Panc1 (cell line): ENCODE results near the gene DGKD. TPM values are rescaled to one million over a fixed set of nuclear protein-coding genes. Genes with fewer than 3 reads are reported as not detected.

Experiments
- ATAC-seq: fragments of 200-7000 bp; cut with Tn5 transposase; 2 replicates; pipeline ENCODE4 v1.9.1; 2020; ENCODE audit warnings: mild to moderate bottlenecking, moderate library complexity
- BruUV-seq: library from RNA; stranded (reverse); fragments of 400-500 nt; replicated peaks from 2 replicates; lab custom pipeline; 2021; lab: Mats Ljungman, UMichigan
- CTCF ChIA-PET: fragments of 300-600 bp; sonication (Branson Sonifier 250); formaldehyde crosslinking; loops from one replicate; lab custom pipeline; 2022; ENCODE audit warnings: antibody characterized with exemption; lab: Charles Lee
- POLR2A ChIA-PET: fragments of 300-600 bp; sonication (Branson Sonifier 250); formaldehyde crosslinking; loops from one replicate; lab custom pipeline; 2022; ENCODE audit warnings: antibody characterized with exemption; lab: Charles Lee
- DNase-seq: peaks from one replicate; pipeline ENCODE4 v3.0.0-alpha.2; 2010; ENCODE audit warnings: low read depth, low spot score
- H3K27ac ChIP-seq: 2 replicates; pipeline ENCODE4 v1.5.1; 2011; ENCODE audit warnings: mild to moderate bottlenecking, low read length, inconsistent platforms
- H3K27me3 ChIP-seq: fragments of 200-500 bp; sonication (Bioruptor generic); 2 replicates; pipeline ENCODE4 v1.6.0; 2014; ENCODE audit warnings: low read length, inconsistent platforms; ENCODE audit not compliant: control insufficient read depth, insufficient read depth
- H3K36me3 ChIP-seq: fragments of 200-500 bp; sonication (Bioruptor generic); 2 replicates; pipeline ENCODE4 v1.5.1; 2014; ENCODE audit warnings: inconsistent platforms, mild to moderate bottlenecking, low read length, moderate library complexity; ENCODE audit not compliant: control insufficient read depth, insufficient read depth
- H3K4me1 ChIP-seq: 2 replicates; pipeline ENCODE4 v1.5.1; 2011; ENCODE audit warnings: inconsistent platforms, mild to moderate bottlenecking, low read length, moderate library complexity; ENCODE audit not compliant: control insufficient read depth, insufficient read depth
- H3K4me3 ChIP-seq, 2 experiments: 2 replicates each; pipeline ENCODE4 v1.5.1; 2011 to 2012; ENCODE audit warnings: low read depth in 2 of 2, low read length in 2 of 2, mild to moderate bottlenecking in 2 of 2, inconsistent platforms in 1 of 2, moderate library complexity in 1 of 2
- H3K9me3 ChIP-seq: fragments of 200-500 bp; sonication (Bioruptor generic); 2 replicates; pipeline ENCODE4 v1.5.1; 2014; ENCODE audit warnings: low read depth, mild to moderate bottlenecking, inconsistent platforms, low read length, moderate library complexity; ENCODE audit not compliant: control insufficient read depth, insufficient read depth
- CTCF ChIP-seq: fragments of 450-650 bp; IDR thresholded peaks from 2 replicates; pipeline ENCODE4 v1.5.1; 2017; ENCODE audit warnings: mild to moderate bottlenecking
- POLR2AphosphoS5 ChIP-seq: IDR thresholded peaks from 2 replicates; pipeline ENCODE4 v1.6.1; 2012; ENCODE audit warnings: mild to moderate bottlenecking, low read depth, low read length, moderate library complexity
- REST ChIP-seq, 2 experiments: IDR thresholded peaks; 2 replicates each; pipeline ENCODE4 v1.6.1; 2011 to 2012; ENCODE audit warnings: low read depth in 2 of 2, control low read depth in 1 of 2, low read length in 1 of 2, mild to moderate bottlenecking in 1 of 2, moderate library complexity in 1 of 2; ENCODE audit not compliant: insufficient read depth in 1 of 2
- SIN3A ChIP-seq: IDR thresholded peaks from 2 replicates; pipeline ENCODE4 v1.6.1; 2012; ENCODE audit warnings: low read depth, mild to moderate bottlenecking, low read length, moderate library complexity, borderline replicate concordance; ENCODE audit not compliant: insufficient read depth
- TCF7L2 ChIP-seq: IDR thresholded peaks from 2 replicates; pipeline ENCODE4 v1.6.1; 2011; ENCODE audit warnings: mild to moderate bottlenecking, low read depth, low read length, inconsistent platforms
- in situ Hi-C: cut with HindIII; loops from 2 replicates; pipeline ENCODE4 v1.10.0; 2016; ENCODE audit warnings: low sequenced_read_pairs, low pct_unique_long_range_greater_than_20kb
- intact Hi-C: fragments of 100-400 bp; cut with micrococcal nuclease; formaldehyde crosslinking; loops from one replicate; pipeline ENCODE4 v1.10.0; 2022; ENCODE audit not compliant: unreplicated experiment
- total RNA-seq: library from RNA; stranded (reverse); gene quantifications from one replicate; pipeline ENCODE4 v1.2.1, GENCODE V29; 2021; ENCODE audit not compliant: unreplicated experiment

Gene DGKD
- total RNA-seq, 1 experiment from 2014 or later: 89.0 TPM

- POLR2A ChIA-PET: no interaction called here
- H3K4me1 ChIP-seq: no peaks in the 10 kb centered on the region
- peaks cover 7% of the 10 kb centered on the region for H3K36me3 ChIP-seq
- no peak for TF ChIP-seq TCF7L2
- no peak for TF ChIP-seq CTCF
- no peak for TF ChIP-seq REST (IDR thresholded peaks at IDR 0.05; ENCODE audit: insufficient read depth in 1 of 2, low read depth in 2 of 2, low read length in 1 of 2)
- no peak for TF ChIP-seq SIN3A
- TF ChIP-seq POLR2AphosphoS5: no peak
- in situ Hi-C loops: no loop called here
- no peak for ATAC-seq
- no peaks in the 10 kb centered on the region for H3K9me3 ChIP-seq
- CTCF ChIA-PET: no interaction called here
- DNase-seq: no peak
- H3K27ac ChIP-seq: no peak overlapping the region
- BruUV-seq: TSS peak; percentile 62
- intact Hi-C loops: no loop called here
- no peak overlapping the region for H3K4me3 ChIP-seq
- H3K27me3 ChIP-seq: no peaks in the 10 kb centered on the region
Observed at GRCh38 chr2:233471291-233472035, 117.2 kb downstream of the DGKD start.

DNA sequence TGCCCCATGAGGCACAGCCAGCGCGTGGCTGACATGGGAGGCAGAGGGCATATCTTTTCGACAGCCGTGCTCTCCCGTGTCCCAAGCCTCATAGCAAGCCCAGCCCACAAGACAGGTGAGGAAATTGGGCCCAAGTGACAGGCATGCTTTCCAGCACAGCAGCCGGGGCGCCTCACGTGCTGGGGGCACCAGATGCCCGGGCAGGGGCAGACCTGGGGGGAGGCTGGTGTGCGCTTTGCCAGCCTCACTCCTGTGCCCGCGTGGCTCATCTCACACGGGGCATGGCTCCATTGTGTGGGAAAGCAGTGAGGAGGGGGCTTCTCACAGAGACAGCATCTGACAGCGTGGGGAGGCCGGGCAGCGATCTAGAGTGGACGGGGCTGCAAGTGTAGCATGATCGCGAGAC lies 119.1 kb downstream of the DGKD start:
- CTCF ChIA-PET: no interaction called here
- ATAC-seq (no peak), DNase-seq (no peak)
- intact Hi-C loops (no loop called here), in situ Hi-C loops (no loop called here)
- BruUV-seq: no TSS peak
- Histone ChIP-seq H3K27ac (no peak overlapping the region), H3K27me3 (no peaks in the 10 kb centered on the region), H3K9me3 (no peaks in the 10 kb centered on the region), H3K4me1 (no peaks in the 10 kb centered on the region), H3K4me3 (no peak overlapping the region), H3K36me3 (peaks cover 2% of the 10 kb centered on the region; the same call in 1 of the 2 replicates)
- POLR2A ChIA-PET: no interaction called here
- TF ChIP-seq POLR2AphosphoS5 (no peak), REST (IDR thresholded peaks at IDR 0.05; ENCODE audit: insufficient read depth in 1 of 2, low read depth in 2 of 2, low read length in 1 of 2) (no peak), CTCF (no peak), TCF7L2 (no peak), SIN3A (no peak)
